IMR-90 (cell line): ENCODE results near the gene PLA2G15. TPM values are rescaled to one million over a fixed set of nuclear protein-coding genes. Genes with fewer than 3 reads are reported as not detected.

Experiments
- ATAC-seq: fragments of 200-7000 bp; cut with Tn5 transposase; 2 replicates; pipeline ENCODE4 v1.9.1; 2020; ENCODE audit warnings: low read depth, mild to moderate bottlenecking, moderate library complexity
- BruUV-seq: library from RNA; stranded (reverse); fragments of 400-500 nt; replicated peaks from 2 replicates; lab custom pipeline; 2021; lab: Mats Ljungman, UMichigan
- CTCF ChIA-PET: fragments of 300-600 bp; formaldehyde crosslinking; extraction: SDS; loops from one replicate; lab custom pipeline; 2021; ENCODE audit warnings: antibody characterized with exemption; lab: Yijun Ruan, JAX
- POLR2A ChIA-PET: fragments of 300-600 bp; sonication (Branson Sonifier 250); formaldehyde crosslinking; loops from one replicate; lab custom pipeline; 2022; ENCODE audit warnings: antibody characterized with exemption; ENCODE audit not compliant: unreplicated experiment; lab: Charles Lee
- DNase-seq: peaks from one replicate; pipeline ENCODE4 v3.0.0; 2013
- H2AFZ ChIP-seq: replicated peaks from 2 replicates; pipeline ENCODE3; 2013; ENCODE audit warnings: low read length, mild to moderate bottlenecking; ENCODE audit not compliant: poor library complexity
- H2AK5ac ChIP-seq: 2 replicates; pipeline ENCODE4 v1.6.1; 2013; ENCODE audit warnings: low read depth, low read length, inconsistent platforms
- H2AK9ac ChIP-seq: replicated peaks from 2 replicates; pipeline ENCODE3; 2013; ENCODE audit warnings: mild to moderate bottlenecking, low read depth, low read length, moderate library complexity; ENCODE audit not compliant: poor library complexity
- H2BK120ac ChIP-seq: 2 replicates; pipeline ENCODE4 v1.6.1; 2013; ENCODE audit warnings: low read depth, low read length, inconsistent platforms
- H2BK15ac ChIP-seq: 3 replicates; pipeline ENCODE4 v1.6.1; 2013; ENCODE audit warnings: low read depth, low read length, inconsistent platforms
- H2BK20ac ChIP-seq: 2 replicates; pipeline ENCODE4 v1.6.1; 2013; ENCODE audit warnings: low read depth, mild to moderate bottlenecking, inconsistent platforms, low read length, moderate library complexity
- H2BK5ac ChIP-seq: 2 replicates; pipeline ENCODE4 v1.6.1; 2013; ENCODE audit warnings: mild to moderate bottlenecking, low read depth, low read length, inconsistent platforms; ENCODE audit not compliant: poor library complexity, severe bottlenecking
- H3K14ac ChIP-seq: replicated peaks from 2 replicates; pipeline ENCODE4 v1.6.1; 2013; ENCODE audit warnings: low read depth, low read length, inconsistent platforms
- H3K18ac ChIP-seq: 2 replicates; pipeline ENCODE4 v1.6.1; 2013; ENCODE audit warnings: low read depth, low read length, control low read depth
- H3K23ac ChIP-seq: 2 replicates; pipeline ENCODE4 v1.6.1; 2013; ENCODE audit warnings: low read depth, low read length, inconsistent platforms
- H3K27ac ChIP-seq: 2 replicates; pipeline ENCODE4 v1.5.1; 2013; ENCODE audit warnings: mild to moderate bottlenecking, control low read depth, low read length; ENCODE audit not compliant: insufficient read depth
- H3K27me3 ChIP-seq: 2 replicates; pipeline ENCODE4 v1.6.1; 2013; ENCODE audit warnings: low read length; ENCODE audit not compliant: control insufficient read depth, insufficient read depth
- H3K36me3 ChIP-seq: 2 replicates; pipeline ENCODE4 v1.6.1; 2013; ENCODE audit warnings: low read length, mixed read lengths; ENCODE audit not compliant: control insufficient read depth, insufficient read depth
- H3K4ac ChIP-seq: 2 replicates; pipeline ENCODE4 v1.6.1; 2013; ENCODE audit warnings: low read depth, low read length, inconsistent platforms
- H3K4me1 ChIP-seq: 2 replicates; pipeline ENCODE4 v1.6.1; 2013; ENCODE audit warnings: low read length, mixed read lengths; ENCODE audit not compliant: control insufficient read depth, insufficient read depth
- H3K4me2 ChIP-seq: 2 replicates; pipeline ENCODE4 v1.6.1; 2013; ENCODE audit warnings: low read depth, mild to moderate bottlenecking, control low read depth, low read length, moderate library complexity
- H3K4me3 ChIP-seq: 2 replicates; pipeline ENCODE4 v1.5.1; 2013; ENCODE audit warnings: low read depth, mild to moderate bottlenecking, control low read depth, low read length, moderate library complexity; ENCODE audit not compliant: insufficient read depth
- H3K56ac ChIP-seq: 2 replicates; pipeline ENCODE4 v1.6.1; 2013; ENCODE audit warnings: low read length, inconsistent platforms; ENCODE audit not compliant: insufficient read depth; ENCODE audit errors: extremely low read depth
- H3K79me1 ChIP-seq, 2 experiments: 2 replicates each; pipeline ENCODE4 v1.6.1; 2013; ENCODE audit warnings: low read length in 2 of 2, inconsistent platforms in 1 of 2, low read depth in 1 of 2
- H3K9ac ChIP-seq: 2 replicates; pipeline ENCODE4 v1.6.1; 2013; ENCODE audit warnings: low read depth, low read length, control low read depth
- H3K9me1 ChIP-seq: 2 replicates; pipeline ENCODE4 v1.6.1; 2013; ENCODE audit warnings: low read length, inconsistent platforms; ENCODE audit not compliant: insufficient read depth
- H3K9me3 ChIP-seq: 2 replicates; pipeline ENCODE4 v1.6.1; 2013; ENCODE audit warnings: low read length; ENCODE audit not compliant: control insufficient read depth, insufficient read depth
- H4K20me1 ChIP-seq: 2 replicates; pipeline ENCODE4 v1.6.1; 2013; ENCODE audit warnings: low read length, inconsistent platforms; ENCODE audit not compliant: insufficient read depth
- H4K5ac ChIP-seq: 2 replicates; pipeline ENCODE4 v1.6.1; 2013; ENCODE audit warnings: mild to moderate bottlenecking, low read depth, low read length, control low read depth
- H4K8ac ChIP-seq, 2 experiments: 2 replicates each; pipeline ENCODE4 v1.6.1; 2013; ENCODE audit warnings: low read depth in 2 of 2, low read length in 2 of 2, control low read depth in 1 of 2, inconsistent platforms in 1 of 2
- H4K91ac ChIP-seq: 2 replicates; pipeline ENCODE4 v1.6.1; 2013; ENCODE audit warnings: low read depth, low read length, inconsistent platforms; ENCODE audit not compliant: insufficient read depth
- BHLHE40 ChIP-seq: fragments of 150-350 bp; IDR thresholded peaks from 2 replicates; pipeline ENCODE4 v1.6.1; 2016; ENCODE audit warnings: mild to moderate bottlenecking, low read depth, low read length
- CEBPB ChIP-seq: IDR thresholded peaks from 2 replicates; pipeline ENCODE4 v1.6.1; 2012; ENCODE audit warnings: low read depth, low read length, improper control_type of control experiment
- CHD1 ChIP-seq: IDR thresholded peaks from 2 replicates; pipeline ENCODE4 v1.6.1; 2012; ENCODE audit warnings: low read depth, low read length, improper control_type of control experiment
- FOS ChIP-seq: fragments of 150-350 bp; IDR thresholded peaks from 2 replicates; pipeline ENCODE4 v1.6.1; 2016; ENCODE audit warnings: low read depth, low read length
- MAFK ChIP-seq: IDR thresholded peaks from 2 replicates; pipeline ENCODE4 v1.6.1; 2012; ENCODE audit warnings: low read depth, low read length, improper control_type of control experiment
- MAZ ChIP-seq: IDR thresholded peaks from 2 replicates; pipeline ENCODE4 v1.6.1; 2012; ENCODE audit warnings: low read depth, mild to moderate bottlenecking, low read length, improper control_type of control experiment, moderate library complexity, borderline replicate concordance
- MXI1 ChIP-seq: IDR thresholded peaks from 2 replicates; pipeline ENCODE4 v1.6.1; 2012; ENCODE audit warnings: low read depth, mild to moderate bottlenecking, low read length, moderate library complexity, borderline replicate concordance
- POLR2A ChIP-seq: IDR thresholded peaks from 2 replicates; pipeline ENCODE4 v1.6.1; 2012; ENCODE audit warnings: mild to moderate bottlenecking, low read depth, low read length
- RAD21 ChIP-seq: IDR thresholded peaks from 2 replicates; pipeline ENCODE4 v1.6.1; 2012; ENCODE audit warnings: low read length, improper control_type of control experiment
- RCOR1 ChIP-seq: IDR thresholded peaks from 2 replicates; pipeline ENCODE4 v1.6.1; 2012; ENCODE audit warnings: mild to moderate bottlenecking, low read length, improper control_type of control experiment; ENCODE audit not compliant: insufficient replicate concordance
- RFX5 ChIP-seq: IDR thresholded peaks from 2 replicates; pipeline ENCODE4 v1.8.0; 2012; ENCODE audit warnings: low read depth, mild to moderate bottlenecking, low read length, moderate library complexity
- SMC3 ChIP-seq: fragments of 150-350 bp; IDR thresholded peaks from 2 replicates; pipeline ENCODE4 v1.6.1; 2016; ENCODE audit warnings: low read depth, mild to moderate bottlenecking, antibody characterized with exemption, low read length, moderate library complexity
- WGBS, 2 experiments: methylation state at CpG; one replicate each; pipeline versions ENCODE4 v1.1.5 to v1.1.7; 2013; ENCODE audit warnings: missing lambda C conversion rate in 2 of 2; ENCODE audit not compliant: insufficient read length in 1 of 2; ENCODE audit errors: extremely low coverage in 2 of 2; 5-methylcytosine and 5-hydroxymethylcytosine counted together
- dilution Hi-C: fragments of 300-500 bp; cut with HindIII; formaldehyde crosslinking; loops from one replicate; pipeline ENCODE4 v1.14.3; 2018; ENCODE audit warnings: low sequenced_read_pairs; ENCODE audit not compliant: unreplicated experiment
- in situ Hi-C: fragments of 300-500 bp; cut with MboI; formaldehyde crosslinking; loops from 3 replicates; pipeline ENCODE4 v1.14.3; 2019; ENCODE audit warnings: low sequenced_read_pairs, inconsistent platforms, mixed read lengths
- intact Hi-C: fragments of 100-400 bp; cut with micrococcal nuclease; formaldehyde crosslinking; loops from 2 replicates; pipeline ENCODE4 v1.10.0; 2022
- polyA plus RNA-seq, 3 experiments: library from polyadenylated mRNA; depleted of rRNA; stranded (reverse); fragments of >200 nt; gene quantifications; 2 replicates each; pipeline ENCODE4 v1.2.3, GENCODE V29; 2012; ENCODE audit warnings: low replicate concordance in 1 of 3
- total RNA-seq: library from RNA; depleted of rRNA; stranded (reverse); fragments of >200 nt; gene quantifications from 2 replicates; pipeline ENCODE4 v1.2.3, GENCODE V29; 2012
- TF ChIP-seq, protein P1 (sequence below): fragments of 150-350 bp; IDR thresholded peaks from 2 replicates; pipeline ENCODE4 v1.6.1; 2017; ENCODE audit warnings: mild to moderate bottlenecking, antibody characterized with exemption, low read length, low read depth
- TF ChIP-seq, protein P2 (sequence below): fragments of 150-350 bp; IDR thresholded peaks from 2 replicates; pipeline ENCODE4 v1.6.1; 2016; ENCODE audit warnings: low read depth, mild to moderate bottlenecking, low read length, moderate library complexity, borderline replicate concordance
- TF ChIP-seq, protein P3 (sequence below): conservative IDR thresholded peaks from 2 replicates; pipeline ENCODE4 v1.5.1; 2012; ENCODE audit warnings: mild to moderate bottlenecking, low read depth, low read length, improper control_type of control experiment

PLA2G15 gene
- total and polyA plus RNA-seq, 2 of the 4 experiments (the other 2 are of a cell fraction) = 19.5 to 31.7 TPM

DNA sequence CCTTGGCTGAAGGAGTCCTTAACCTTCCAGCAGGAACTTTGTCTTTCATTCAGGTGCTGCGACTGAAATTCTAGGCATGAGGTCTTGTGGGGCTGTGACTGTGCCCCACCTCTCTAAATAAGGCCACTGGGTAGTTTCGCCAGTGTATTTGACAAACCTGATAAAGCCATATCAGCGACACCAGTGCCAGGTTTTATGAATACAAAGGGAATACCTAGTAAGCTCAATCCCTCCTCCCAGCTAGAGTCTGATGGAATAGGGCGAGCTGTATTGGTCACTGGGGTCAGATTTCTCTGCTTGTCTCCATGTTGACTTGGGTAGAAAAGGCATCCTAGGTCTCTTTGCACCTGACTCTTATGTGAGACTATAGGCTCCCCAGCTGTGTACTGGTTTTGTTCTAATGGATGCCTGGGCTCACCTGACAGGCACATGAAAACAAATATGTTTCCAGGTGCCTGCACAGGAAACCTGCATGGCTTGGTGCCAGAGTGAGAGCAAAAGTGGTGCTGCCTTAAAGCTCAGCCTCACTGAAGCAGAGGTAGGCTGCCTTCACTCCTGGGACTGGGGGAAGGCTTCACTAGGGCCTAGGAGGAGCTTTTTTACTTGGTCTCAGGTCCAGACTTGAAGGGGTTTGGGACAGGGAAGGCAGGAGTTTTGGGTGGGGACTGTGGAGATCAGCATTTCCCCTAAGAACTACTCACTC, 27.5 kb downstream of the PLA2G15 start:
- H3K4ac ChIP-seq = no peak overlapping the region
- H3K4me2 ChIP-seq = no peak overlapping the region
- peaks cover 5% of the 10 kb centered on the region; the same call in 1 of the 2 replicates for H3K4me1 ChIP-seq
- peaks cover 24 to 80% of the 10 kb centered on the region in 2 experiments; a peak in 3 of 4 replicates for H3K79me1 ChIP-seq
- no peak overlapping the region for H2AK9ac ChIP-seq
- intact Hi-C loops = no loop called here
- H3K9me3 ChIP-seq = no peaks in the 10 kb centered on the region
- H2BK20ac ChIP-seq = no peak overlapping the region
- no peak overlapping the region for H2BK15ac ChIP-seq
- dilution Hi-C loops = no loop called here
- BruUV-seq = no TSS peak
- H3K36me3 ChIP-seq = peaks cover 32% of the 10 kb centered on the region
- no peak for ATAC-seq
- DNase-seq = no peak
- H3K9me1 ChIP-seq = peaks cover 17% of the 10 kb centered on the region; the same call in 1 of the 2 replicates
- CTCF ChIA-PET = interaction anchor here (1.0 kb wide), 1 partner anchor 8 kb away, joined by 4 read pairs; the partner anchor contains the start of gene SLC7A6
- H3K23ac ChIP-seq = no peak overlapping the region
- no peak overlapping the region for H4K91ac ChIP-seq
- H3K56ac ChIP-seq = no peak overlapping the region
- H3K9ac ChIP-seq = no peak overlapping the region
- POLR2A ChIA-PET = interaction anchor here (1.1 kb wide), 1 partner anchor 8 kb away, joined by 3 read pairs; no protein-coding TSS in a partner anchor
- no CpG with 5 or more reads among the region's 4 CpGs for WGBS, 2 experiments
- H2AK5ac ChIP-seq = no peak overlapping the region
- no peak overlapping the region for H2BK120ac ChIP-seq
- H4K8ac ChIP-seq = no peak overlapping the region
- H4K20me1 ChIP-seq = peaks cover 73% of the 10 kb centered on the region
- H2BK5ac ChIP-seq = no peak overlapping the region
- H3K18ac ChIP-seq = no peak overlapping the region
- H4K5ac ChIP-seq = no peak overlapping the region
- no peak overlapping the region for H2AFZ ChIP-seq
- H3K14ac ChIP-seq = no peak overlapping the region
- no peak overlapping the region for H3K4me3 ChIP-seq
- H3K27me3 ChIP-seq = no peaks in the 10 kb centered on the region
- in situ Hi-C loops = no loop called here
- no peak overlapping the region for H3K27ac ChIP-seq
- TF ChIP-seq BHLHE40 = no peak
- TF ChIP-seq CEBPB = no peak
- TF ChIP-seq, protein P1, sequence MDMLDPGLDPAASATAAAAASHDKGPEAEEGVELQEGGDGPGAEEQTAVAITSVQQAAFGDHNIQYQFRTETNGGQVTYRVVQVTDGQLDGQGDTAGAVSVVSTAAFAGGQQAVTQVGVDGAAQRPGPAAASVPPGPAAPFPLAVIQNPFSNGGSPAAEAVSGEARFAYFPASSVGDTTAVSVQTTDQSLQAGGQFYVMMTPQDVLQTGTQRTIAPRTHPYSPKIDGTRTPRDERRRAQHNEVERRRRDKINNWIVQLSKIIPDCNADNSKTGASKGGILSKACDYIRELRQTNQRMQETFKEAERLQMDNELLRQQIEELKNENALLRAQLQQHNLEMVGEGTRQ = no peak
- TF ChIP-seq RFX5 = no peak
- TF ChIP-seq POLR2A = no peak
- TF ChIP-seq, protein P2, sequence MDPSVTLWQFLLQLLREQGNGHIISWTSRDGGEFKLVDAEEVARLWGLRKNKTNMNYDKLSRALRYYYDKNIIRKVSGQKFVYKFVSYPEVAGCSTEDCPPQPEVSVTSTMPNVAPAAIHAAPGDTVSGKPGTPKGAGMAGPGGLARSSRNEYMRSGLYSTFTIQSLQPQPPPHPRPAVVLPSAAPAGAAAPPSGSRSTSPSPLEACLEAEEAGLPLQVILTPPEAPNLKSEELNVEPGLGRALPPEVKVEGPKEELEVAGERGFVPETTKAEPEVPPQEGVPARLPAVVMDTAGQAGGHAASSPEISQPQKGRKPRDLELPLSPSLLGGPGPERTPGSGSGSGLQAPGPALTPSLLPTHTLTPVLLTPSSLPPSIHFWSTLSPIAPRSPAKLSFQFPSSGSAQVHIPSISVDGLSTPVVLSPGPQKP = no peak
- no peak for TF ChIP-seq MAZ
- TF ChIP-seq MXI1 = no peak
- TF ChIP-seq FOS = no peak
- TF ChIP-seq SMC3 = no peak
- no peak for TF ChIP-seq RCOR1
- no peak for TF ChIP-seq CHD1
- TF ChIP-seq, protein P3, sequence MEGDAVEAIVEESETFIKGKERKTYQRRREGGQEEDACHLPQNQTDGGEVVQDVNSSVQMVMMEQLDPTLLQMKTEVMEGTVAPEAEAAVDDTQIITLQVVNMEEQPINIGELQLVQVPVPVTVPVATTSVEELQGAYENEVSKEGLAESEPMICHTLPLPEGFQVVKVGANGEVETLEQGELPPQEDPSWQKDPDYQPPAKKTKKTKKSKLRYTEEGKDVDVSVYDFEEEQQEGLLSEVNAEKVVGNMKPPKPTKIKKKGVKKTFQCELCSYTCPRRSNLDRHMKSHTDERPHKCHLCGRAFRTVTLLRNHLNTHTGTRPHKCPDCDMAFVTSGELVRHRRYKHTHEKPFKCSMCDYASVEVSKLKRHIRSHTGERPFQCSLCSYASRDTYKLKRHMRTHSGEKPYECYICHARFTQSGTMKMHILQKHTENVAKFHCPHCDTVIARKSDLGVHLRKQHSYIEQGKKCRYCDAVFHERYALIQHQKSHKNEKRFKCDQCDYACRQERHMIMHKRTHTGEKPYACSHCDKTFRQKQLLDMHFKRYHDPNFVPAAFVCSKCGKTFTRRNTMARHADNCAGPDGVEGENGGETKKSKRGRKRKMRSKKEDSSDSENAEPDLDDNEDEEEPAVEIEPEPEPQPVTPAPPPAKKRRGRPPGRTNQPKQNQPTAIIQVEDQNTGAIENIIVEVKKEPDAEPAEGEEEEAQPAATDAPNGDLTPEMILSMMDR = no peak
- TF ChIP-seq MAFK = no peak
- TF ChIP-seq RAD21 = no peak
